GM18873 (cell line): ENCODE measurements around the gene PRIMPOL.
A peak's percentile ranks its signal among the peaks of the same experiment; 100 is the strongest.
"Not testable (repeated sequence)": the region's sequence is repeated elsewhere in the genome, so short reads cannot be mapped to it uniquely, and the experiment has no call there.

Experiments
- ATAC-seq: cut with Tn5 transposase; IDR thresholded peaks from one replicate; pipeline ENCODE4 v1.9.1; 2021; ENCODE audit warnings: mild to moderate bottlenecking, moderate library complexity, moderate number of reproducible peaks; ENCODE audit not compliant: unreplicated experiment, low FRiP score

Gene PRIMPOL

GRCh38 chr4:184636897-184637296 lies 12.6 kb upstream of the PRIMPOL start:
- ATAC-seq, result no peak

GRCh38 chr4:184641022-184641421 lies 8.5 kb upstream of the PRIMPOL start:
- ATAC-seq, result no peak

- ATAC-seq, result no peak
These were observed 8.1 kb upstream of the PRIMPOL start for GRCh38 chr4:184641451-184641850.

- ATAC-seq, result no peak
These were observed 5.8 kb upstream of the PRIMPOL start for GRCh38 chr4:184643731-184644130.

- ATAC-seq, result no peak
These were observed 4.8 kb upstream of the PRIMPOL start for GRCh38 chr4:184644553-184645307.

GRCh38 chr4:184645904-184646610 lies 3.5 kb upstream of the PRIMPOL start:
- ATAC-seq, result no peak

GRCh38 chr4:184647266-184648053 lies 2.1 kb upstream of the PRIMPOL start:
- no peak for ATAC-seq

GRCh38 chr4:184648054-184648312 lies 1.6 kb upstream of the PRIMPOL start:
- ATAC-seq, result no peak

- ATAC-seq, result peak; percentile 17
These were observed 1.1 kb upstream of the PRIMPOL start for GRCh38 chr4:184648313-184649025.

- peak; percentile 14 for ATAC-seq
These were observed 675 bp downstream of the PRIMPOL start for GRCh38 chr4:184649971-184650855.

GRCh38 chr4:184651899-184652298 lies 2.4 kb downstream of the PRIMPOL start:
- ATAC-seq, result no peak

- ATAC-seq, result not testable (repeated sequence)
These were observed 3.1 kb downstream of the PRIMPOL start for GRCh38 chr4:184652681-184653080.

GRCh38 chr4:184653650-184654049 lies 4.1 kb downstream of the PRIMPOL start:
- no peak for ATAC-seq

GRCh38 chr4:184655889-184656869 lies 6.6 kb downstream of the PRIMPOL start:
- no peak for ATAC-seq

GRCh38 chr4:184657144-184657543 lies 7.6 kb downstream of the PRIMPOL start:
- ATAC-seq, result no peak

- not testable (repeated sequence) for ATAC-seq
These were observed 8.3 kb downstream of the PRIMPOL start for GRCh38 chr4:184657820-184658219.

GRCh38 chr4:184660978-184661377 lies 11.4 kb downstream of the PRIMPOL start:
- ATAC-seq, result no peak

GRCh38 chr4:184662236-184662635 lies 12.7 kb downstream of the PRIMPOL start:
- ATAC-seq, result no peak
